Heart left ventricle (tissue), 13 donors: Measurements from ENCODE around the gene INF2.
"Not testable (repeated sequence)": the region's sequence is repeated elsewhere in the genome, so short reads cannot be mapped to it uniquely, and the experiment has no call there.

Experiments
- CTCF ChIP-seq, 12 donors: fragments of 200-600 bp; sonication (generic) in 4 of 12; IDR thresholded peaks; one replicate each; pipeline versions ENCODE4 v1.5.0 to v1.8.0; 2018 to 2022; ENCODE audit warnings: antibody characterized with exemption in 12 of 12, mild to moderate bottlenecking in 5 of 12
- POLR2A ChIP-seq, 2 donors: fragments of 450-650 bp; IDR thresholded peaks; one replicate each; pipeline ENCODE4 v1.6.1; 2017; ENCODE audit warnings: antibody characterized with exemption in 2 of 2, mild to moderate bottlenecking in 2 of 2, moderate library complexity in 2 of 2
- donor health status: ischemic (EF 13 %, LVEDD 7.1; RV severe dilation, severe dysfunction).
- donor health status: DM: no; HTN: yes; CAD: no.
- donor health status: DM: no; HTN: no; CAD: no.
- donor health status: ischemic (EF 25% LVEDD 6.9; RV normal size, moderate dysfunction).
- donor health status: ischemic (EF 25% LVEDD 5.7; RV mildly dilated, moderate dysfunction).
- donor health status: ischemic (EF 35%, LVEDD 5.7; RV mildly dilated, moderate dysfunction).
- donor health status: nonischemic (EF 11% LVEDD 7.7; RV severe dilation, severe dysfunction).
- donor health status: DM: yes; HTN: yes; CAD: no.
- donor health status: PGD.
- donor health status: ischemic (EF 29% LVEDD 5.4; RV normal size, mild dysfunction).
- donor health status: nonischemic (EF 23%, LVEDD 6.1; RV moderate dilation, normal function).

DNA sequence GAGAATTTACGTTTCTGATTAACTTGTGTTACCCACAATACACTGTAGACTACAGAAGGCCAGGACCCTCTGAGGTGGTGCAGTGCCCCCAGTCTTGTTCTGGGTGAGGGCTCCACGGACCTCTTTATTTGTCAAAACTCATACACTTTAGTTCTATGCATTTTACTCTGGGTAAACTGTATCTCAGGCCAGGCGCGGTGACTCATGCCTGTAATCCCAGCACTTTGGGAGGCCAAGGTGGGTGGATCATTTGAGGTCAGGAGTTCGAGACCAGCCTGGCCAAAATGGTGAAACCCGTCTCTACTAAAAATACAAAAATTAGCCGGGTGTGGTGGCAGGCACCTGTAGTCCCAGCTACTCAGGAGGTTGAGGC, 22.9 kb upstream of the INF2 start:
- TF ChIP-seq CTCF, POLR2A (IDR thresholded peaks at IDR 0.05): not testable (repeated sequence)
